ENCODE data around the gene CIAO1. TPM values are rescaled to one million over a fixed set of nuclear protein-coding genes. Genes with fewer than 3 reads are reported as not detected.

Gene CIAO1
- total RNA-seq, 3 donors from 2014 or later = 57.5 to 67.1 (median 60.6) TPM

DNA sequence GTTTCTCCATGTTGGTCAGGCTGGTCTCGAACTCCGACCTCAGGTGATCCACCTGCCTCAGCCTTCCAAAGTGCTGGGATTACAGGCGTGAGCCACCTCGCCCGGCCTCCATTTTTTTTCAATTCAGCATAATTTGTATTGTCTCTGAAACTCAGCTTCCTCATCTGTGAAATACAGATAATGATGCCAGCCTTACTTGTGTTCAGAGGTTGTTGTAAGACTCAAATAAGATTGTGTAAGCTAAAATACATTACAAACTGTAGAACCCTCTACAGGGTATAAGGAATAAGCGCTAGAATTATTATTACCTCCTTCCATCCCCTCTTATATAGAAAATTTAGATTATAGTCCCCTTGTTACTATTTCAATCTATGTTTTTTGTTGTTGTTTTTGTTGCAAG lies 32.6 kb upstream of the CIAO1 start:
- intact Hi-C loops (cut with DNase I, micrococcal nuclease) = no loop called here

DNA sequence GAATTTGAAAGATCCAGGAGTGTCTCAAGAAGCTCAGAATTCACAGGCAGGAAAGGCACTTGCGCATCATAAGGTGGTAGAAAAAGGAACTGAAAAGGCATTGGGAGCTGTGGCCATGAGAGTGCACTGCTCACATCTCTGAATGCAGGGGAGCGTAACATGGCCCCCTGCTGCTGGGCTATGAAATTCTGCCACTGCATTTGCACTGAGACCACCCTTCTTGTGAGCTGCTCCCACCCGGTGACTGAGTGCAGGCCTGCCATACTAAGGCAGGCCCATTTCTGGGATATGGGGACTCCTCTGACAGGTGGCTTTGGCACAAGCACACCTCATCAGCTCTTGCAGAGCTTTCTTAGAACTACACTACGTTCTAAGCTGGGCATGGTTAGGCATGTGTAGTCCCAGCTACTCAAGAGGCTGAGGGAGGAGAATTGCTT lies 32.1 kb upstream of the CIAO1 start:
- DNase-seq = no peak
- peak; percentile 52 for ATAC-seq
- TF ChIP-seq, protein P1, sequence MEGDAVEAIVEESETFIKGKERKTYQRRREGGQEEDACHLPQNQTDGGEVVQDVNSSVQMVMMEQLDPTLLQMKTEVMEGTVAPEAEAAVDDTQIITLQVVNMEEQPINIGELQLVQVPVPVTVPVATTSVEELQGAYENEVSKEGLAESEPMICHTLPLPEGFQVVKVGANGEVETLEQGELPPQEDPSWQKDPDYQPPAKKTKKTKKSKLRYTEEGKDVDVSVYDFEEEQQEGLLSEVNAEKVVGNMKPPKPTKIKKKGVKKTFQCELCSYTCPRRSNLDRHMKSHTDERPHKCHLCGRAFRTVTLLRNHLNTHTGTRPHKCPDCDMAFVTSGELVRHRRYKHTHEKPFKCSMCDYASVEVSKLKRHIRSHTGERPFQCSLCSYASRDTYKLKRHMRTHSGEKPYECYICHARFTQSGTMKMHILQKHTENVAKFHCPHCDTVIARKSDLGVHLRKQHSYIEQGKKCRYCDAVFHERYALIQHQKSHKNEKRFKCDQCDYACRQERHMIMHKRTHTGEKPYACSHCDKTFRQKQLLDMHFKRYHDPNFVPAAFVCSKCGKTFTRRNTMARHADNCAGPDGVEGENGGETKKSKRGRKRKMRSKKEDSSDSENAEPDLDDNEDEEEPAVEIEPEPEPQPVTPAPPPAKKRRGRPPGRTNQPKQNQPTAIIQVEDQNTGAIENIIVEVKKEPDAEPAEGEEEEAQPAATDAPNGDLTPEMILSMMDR (IDR thresholded peaks at IDR 0.05) = no peak
- intact Hi-C loops (cut with DNase I, micrococcal nuclease) = no loop called here
- no peaks in the 10 kb centered on the region for H3K36me3 ChIP-seq (ENCODE audit: low read depth)
- no peaks in the 10 kb centered on the region for H3K9me3 ChIP-seq
- no peak overlapping the region for H3K4me3 ChIP-seq
- H3K4me1 ChIP-seq (ENCODE audit: low read depth) = no peaks in the 10 kb centered on the region

More for the DNA sequence above, 32.6 kb upstream of the CIAO1 start:
- Histone ChIP-seq H3K9me3 (no peaks in the 10 kb centered on the region), H3K4me1 (ENCODE audit: low read depth) (no peaks in the 10 kb centered on the region), H3K4me3 (no peak overlapping the region), H3K36me3 (ENCODE audit: low read depth) (no peaks in the 10 kb centered on the region)
- TF ChIP-seq, protein P1 (IDR thresholded peaks at IDR 0.05) = no peak
- no peak for ATAC-seq
- no peak for DNase-seq

DNA sequence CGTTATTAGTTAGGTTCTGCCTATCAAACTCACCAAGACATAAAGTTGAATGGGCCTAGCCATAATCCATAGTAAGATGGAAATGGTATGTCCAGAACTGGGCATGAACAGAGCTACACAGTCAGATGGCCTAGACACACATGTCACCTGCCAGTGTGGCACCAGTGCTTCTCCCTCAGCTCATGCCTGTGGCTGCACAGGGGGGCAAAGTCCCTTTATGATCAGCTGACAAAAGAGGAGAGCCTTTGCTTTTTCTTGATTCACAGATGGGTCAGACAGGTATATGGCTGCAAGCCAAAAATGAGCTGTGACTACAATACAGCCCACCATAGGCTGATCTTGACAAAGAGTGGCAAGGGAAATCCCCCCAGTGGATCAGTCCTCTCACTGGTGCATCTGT lies 29.1 kb upstream of the CIAO1 start:
- Histone ChIP-seq H3K4me1 (ENCODE audit: low read depth) (no peaks in the 10 kb centered on the region), H3K4me3 (no peak overlapping the region), H3K36me3 (ENCODE audit: low read depth) (no peaks in the 10 kb centered on the region), H3K9me3 (no peaks in the 10 kb centered on the region)
- ATAC-seq = peak; percentile 52
- peak in 1 of 3 donors; percentile 16 for DNase-seq
- TF ChIP-seq, protein P1 (IDR thresholded peaks at IDR 0.05) = no peak
- intact Hi-C loops (cut with DNase I, micrococcal nuclease) = no loop called here

DNA sequence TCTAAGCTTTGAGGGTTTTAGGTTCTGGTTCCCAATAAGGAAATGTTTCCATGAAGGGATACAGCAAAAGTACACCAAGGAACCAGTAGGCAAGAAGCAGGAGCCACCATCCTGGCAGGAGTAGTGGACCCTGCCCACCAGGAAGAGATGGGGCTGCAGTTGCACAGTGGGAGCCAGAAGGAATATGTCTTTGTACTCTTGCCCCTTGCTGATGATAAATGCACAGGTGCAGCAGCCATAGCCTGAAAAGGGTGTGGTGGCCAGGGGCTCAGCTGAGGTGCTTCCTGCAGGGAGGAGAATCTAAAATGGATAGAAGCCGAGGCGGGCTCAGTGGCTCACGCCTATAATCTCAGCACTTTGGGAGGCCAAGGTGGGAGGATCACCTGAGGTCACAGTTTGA lies 27.8 kb upstream of the CIAO1 start:
- no peak overlapping the region for H3K4me3 ChIP-seq
- TF ChIP-seq, protein P1 (IDR thresholded peaks at IDR 0.05) = no peak
- H3K4me1 ChIP-seq (ENCODE audit: low read depth) = no peaks in the 10 kb centered on the region
- ATAC-seq = peak; percentile 59
- H3K36me3 ChIP-seq (ENCODE audit: low read depth) = no peaks in the 10 kb centered on the region
- no peak for DNase-seq
- H3K9me3 ChIP-seq = no peaks in the 10 kb centered on the region
- intact Hi-C loops (cut with DNase I, micrococcal nuclease) = no loop called here

DNA sequence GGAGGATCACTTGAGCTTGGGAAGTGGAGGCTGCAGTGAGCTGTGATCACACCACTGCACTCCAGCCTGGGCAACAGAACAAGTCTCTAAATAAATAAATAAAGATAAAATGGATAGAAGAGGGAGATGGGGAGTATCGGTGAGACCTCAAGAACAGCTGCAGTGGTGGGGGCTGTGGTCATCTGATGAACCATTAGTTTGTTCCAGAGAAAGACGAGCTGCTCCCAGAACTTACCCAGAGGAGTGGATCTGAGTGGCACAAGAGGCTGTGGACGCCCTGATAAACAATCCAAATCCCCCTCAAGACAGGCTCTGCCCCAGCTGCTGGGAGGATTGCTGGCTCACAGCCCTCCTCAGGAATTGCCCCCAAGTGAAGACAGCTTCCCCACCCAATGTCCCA lies 26.9 kb upstream of the CIAO1 start:
- Histone ChIP-seq H3K36me3 (ENCODE audit: low read depth) (no peaks in the 10 kb centered on the region), H3K4me3 (no peak overlapping the region), H3K9me3 (no peaks in the 10 kb centered on the region), H3K4me1 (ENCODE audit: low read depth) (no peaks in the 10 kb centered on the region)
- TF ChIP-seq, protein P1 (IDR thresholded peaks at IDR 0.05) = no peak
- ATAC-seq (no peak), DNase-seq (no peak)
- intact Hi-C loops (cut with DNase I, micrococcal nuclease) = no loop called here

DNA sequence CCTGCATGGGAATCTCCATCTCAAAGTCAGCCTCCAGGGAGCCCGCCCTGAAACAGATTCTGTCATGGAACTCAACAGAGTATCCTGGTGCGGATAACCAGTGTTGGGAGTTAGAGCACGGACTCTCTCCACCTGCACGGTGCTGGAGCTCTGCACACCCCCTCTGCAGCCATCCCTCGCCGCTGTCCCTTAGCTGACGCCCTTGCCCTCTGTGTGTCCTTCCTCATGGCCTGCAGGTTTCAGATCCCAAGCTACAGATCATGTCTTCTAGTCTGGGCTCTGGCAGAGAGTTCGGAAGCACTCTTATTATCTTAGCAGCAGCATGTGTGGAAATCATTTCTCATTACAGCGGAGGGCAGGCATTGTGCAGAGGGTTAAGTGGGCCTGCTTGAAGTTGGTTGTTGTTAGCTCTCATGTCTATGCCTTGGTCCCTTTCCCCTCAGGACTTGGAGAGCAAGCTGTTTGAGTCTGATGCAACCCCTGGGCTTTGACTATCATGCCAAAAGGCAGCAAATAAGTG lies 26.2 kb upstream of the CIAO1 start:
- no peaks in the 10 kb centered on the region for H3K9me3 ChIP-seq
- intact Hi-C loops (cut with DNase I, micrococcal nuclease) = no loop called here
- H3K36me3 ChIP-seq (ENCODE audit: low read depth) = no peaks in the 10 kb centered on the region
- ATAC-seq (no peak), DNase-seq (no peak)
- TF ChIP-seq, protein P1 (IDR thresholded peaks at IDR 0.05) = no peak
- H3K4me3 ChIP-seq = no peak overlapping the region
- H3K4me1 ChIP-seq (ENCODE audit: low read depth) = no peaks in the 10 kb centered on the region
